ENCODE measurements around the gene AP5S1. TPM values are rescaled to one million over a fixed set of nuclear protein-coding genes. Genes with fewer than 3 reads are reported as not detected.
"Not testable (repeated sequence)": the region's sequence is repeated elsewhere in the genome, so short reads cannot be mapped to it uniquely, and the experiment has no call there.

The AP5S1 gene
- total RNA-seq, 1 donor from 2014 or later: 22.8 TPM

- DNase-seq (ENCODE audit: extremely low spot score, unreplicated experiment): no peak
- TF ChIP-seq CTCF (IDR thresholded peaks at IDR 0.05): no peak
- H3K9me3 Mint-ChIP-seq (ENCODE audit: unreplicated experiment): no peaks in the 10 kb centered on the region
- H3K27ac Mint-ChIP-seq (ENCODE audit: unreplicated experiment): no peak overlapping the region
- peaks cover 13% of the 10 kb centered on the region for H3K36me3 Mint-ChIP-seq (ENCODE audit: unreplicated experiment)
- H3K4me3 Mint-ChIP-seq (ENCODE audit: unreplicated experiment): no peak overlapping the region
- peaks cover 23% of the 10 kb centered on the region for H3K4me1 Mint-ChIP-seq (ENCODE audit: unreplicated experiment)
- no peaks in the 10 kb centered on the region for H3K27me3 Mint-ChIP-seq (ENCODE audit: unreplicated experiment)
Observed at GRCh38 chr20:3823881-3824280, 3.5 kb downstream of the AP5S1 start.

GRCh38 chr20:3825526-3825925, 5.2 kb downstream of the AP5S1 start:
- Mint-ChIP-seq H3K27ac (ENCODE audit: unreplicated experiment) (no peak overlapping the region), H3K9me3 (ENCODE audit: unreplicated experiment) (no peaks in the 10 kb centered on the region), H3K27me3 (ENCODE audit: unreplicated experiment) (no peaks in the 10 kb centered on the region), H3K4me1 (ENCODE audit: unreplicated experiment) (peaks cover 12% of the 10 kb centered on the region), H3K4me3 (ENCODE audit: unreplicated experiment) (no peak overlapping the region), H3K36me3 (ENCODE audit: unreplicated experiment) (peaks cover 15% of the 10 kb centered on the region)
- DNase-seq (ENCODE audit: extremely low spot score, unreplicated experiment): no peak
- no peak for TF ChIP-seq CTCF (IDR thresholded peaks at IDR 0.05)

GRCh38 chr20:3826420-3826819, 6.1 kb downstream of the AP5S1 start:
- Mint-ChIP-seq H3K36me3 (ENCODE audit: unreplicated experiment) (peaks cover 17% of the 10 kb centered on the region), H3K9me3 (ENCODE audit: unreplicated experiment) (no peaks in the 10 kb centered on the region), H3K4me1 (ENCODE audit: unreplicated experiment) (peaks cover 5% of the 10 kb centered on the region), H3K4me3 (ENCODE audit: unreplicated experiment) (no peak overlapping the region), H3K27me3 (ENCODE audit: unreplicated experiment) (no peaks in the 10 kb centered on the region), H3K27ac (ENCODE audit: unreplicated experiment) (no peak overlapping the region)
- TF ChIP-seq CTCF (IDR thresholded peaks at IDR 0.05): no peak
- DNase-seq (ENCODE audit: extremely low spot score, unreplicated experiment): no peak

- no peaks in the 10 kb centered on the region for H3K27me3 Mint-ChIP-seq (ENCODE audit: unreplicated experiment)
- no peaks in the 10 kb centered on the region for H3K4me1 Mint-ChIP-seq (ENCODE audit: unreplicated experiment)
- no peak overlapping the region for H3K4me3 Mint-ChIP-seq (ENCODE audit: unreplicated experiment)
- peaks cover 10% of the 10 kb centered on the region for H3K36me3 Mint-ChIP-seq (ENCODE audit: unreplicated experiment)
- TF ChIP-seq CTCF (IDR thresholded peaks at IDR 0.05): no peak
- H3K9me3 Mint-ChIP-seq (ENCODE audit: unreplicated experiment): no peaks in the 10 kb centered on the region
- no peak overlapping the region for H3K27ac Mint-ChIP-seq (ENCODE audit: unreplicated experiment)
- DNase-seq (ENCODE audit: extremely low spot score, unreplicated experiment): no peak
Observed at GRCh38 chr20:3828798-3829197, 8.5 kb downstream of the AP5S1 start.

GRCh38 chr20:3829891-3830290, 9.5 kb downstream of the AP5S1 start:
- H3K4me1 Mint-ChIP-seq (ENCODE audit: unreplicated experiment): not testable (repeated sequence)

GRCh38 chr20:3836132-3836531, 15.8 kb downstream of the AP5S1 start:
- DNase-seq (ENCODE audit: extremely low spot score, unreplicated experiment): no peak
- peaks cover 2% of the 10 kb centered on the region for H3K36me3 Mint-ChIP-seq (ENCODE audit: unreplicated experiment)
- H3K4me1 Mint-ChIP-seq (ENCODE audit: unreplicated experiment): peaks cover 2% of the 10 kb centered on the region
- no peak overlapping the region for H3K27ac Mint-ChIP-seq (ENCODE audit: unreplicated experiment)
- no peaks in the 10 kb centered on the region for H3K9me3 Mint-ChIP-seq (ENCODE audit: unreplicated experiment)
- no peak for TF ChIP-seq CTCF (IDR thresholded peaks at IDR 0.05)
- H3K4me3 Mint-ChIP-seq (ENCODE audit: unreplicated experiment): no peak overlapping the region
- no peaks in the 10 kb centered on the region for H3K27me3 Mint-ChIP-seq (ENCODE audit: unreplicated experiment)

More at GRCh38 chr20:3829891-3830290, 9.5 kb downstream of the AP5S1 start:
- peaks cover 10% of the 10 kb centered on the region for H3K36me3 Mint-ChIP-seq (ENCODE audit: unreplicated experiment)
- H3K4me3 Mint-ChIP-seq (ENCODE audit: unreplicated experiment); H3K9me3 Mint-ChIP-seq (ENCODE audit: unreplicated experiment); DNase-seq (ENCODE audit: extremely low spot score, unreplicated experiment); H3K27ac Mint-ChIP-seq (ENCODE audit: unreplicated experiment); H3K27me3 Mint-ChIP-seq (ENCODE audit: unreplicated experiment): not testable (repeated sequence)

All from osteocyte (in vitro differentiated cells).